ENCODE measurements around the gene ARHGEF28.

GRCh38 chr5:73718762-73719161 is 92.8 kb downstream of the ARHGEF28 start:
- TF ChIP-seq CTCF (IDR thresholded peaks at IDR 0.05) (no peak), POLR2A (IDR thresholded peaks at IDR 0.05) (no peak)

Measured in right lobe of liver (tissue), 4 donors.